GM21737 (cell line): ENCODE measurements around the gene TFF3.

Experiments
- ATAC-seq: cut with Tn5 transposase; IDR thresholded peaks from one replicate; pipeline ENCODE4 v1.9.1; 2021; ENCODE audit warnings: mild to moderate bottlenecking, moderate library complexity; ENCODE audit not compliant: unreplicated experiment

TFF3 gene

GRCh38 chr21:42324896-42325295 is 9.7 kb upstream of the TFF3 start:
- no peak for ATAC-seq

- ATAC-seq: no peak
These were observed 6.6 kb upstream of the TFF3 start for GRCh38 chr21:42321845-42322244.

GRCh38 chr21:42321231-42321630 is 6.0 kb upstream of the TFF3 start:
- no peak for ATAC-seq

- ATAC-seq: no peak
These were observed 5.6 kb upstream of the TFF3 start for GRCh38 chr21:42320791-42321190.

- no peak for ATAC-seq
These were observed 4.8 kb upstream of the TFF3 start for GRCh38 chr21:42319851-42320572.

- no peak for ATAC-seq
These were observed 4.2 kb upstream of the TFF3 start for GRCh38 chr21:42319376-42319775.

GRCh38 chr21:42317826-42318746 is 2.9 kb upstream of the TFF3 start:
- ATAC-seq: no peak

- no peak for ATAC-seq
These were observed 2.1 kb upstream of the TFF3 start for GRCh38 chr21:42317341-42317741.

GRCh38 chr21:42316891-42317290 is 1.7 kb upstream of the TFF3 start:
- no peak for ATAC-seq

GRCh38 chr21:42314616-42315295 is 453 bp downstream of the TFF3 start:
- no peak for ATAC-seq

- ATAC-seq: no peak
These were observed 1.7 kb downstream of the TFF3 start for GRCh38 chr21:42313501-42313969.

- ATAC-seq: no peak
These were observed 2.5 kb downstream of the TFF3 start for GRCh38 chr21:42312626-42313104.

- no peak for ATAC-seq
These were observed 3.2 kb downstream of the TFF3 start for GRCh38 chr21:42311816-42312625.

GRCh38 chr21:42311160-42311559 is 4.0 kb downstream of the TFF3 start:
- ATAC-seq: no peak

- ATAC-seq: no peak
These were observed 4.7 kb downstream of the TFF3 start for GRCh38 chr21:42310411-42311001.

GRCh38 chr21:42309753-42310213 is 5.4 kb downstream of the TFF3 start:
- no peak for ATAC-seq

GRCh38 chr21:42308914-42309752 is 6.1 kb downstream of the TFF3 start:
- no peak for ATAC-seq

GRCh38 chr21:42308161-42308913 is 6.9 kb downstream of the TFF3 start:
- ATAC-seq: no peak
